Measurements from ENCODE around the gene ADAT3. TPM values are rescaled to one million over a fixed set of nuclear protein-coding genes. Genes with fewer than 3 reads are reported as not detected.

Gene ADAT3
- total RNA-seq, 3 donors from 2014 or later (not counting 1 experiment from before 2014, with no cell fraction given): 13.0 to 20.9 (median 13.1) TPM

DNA sequence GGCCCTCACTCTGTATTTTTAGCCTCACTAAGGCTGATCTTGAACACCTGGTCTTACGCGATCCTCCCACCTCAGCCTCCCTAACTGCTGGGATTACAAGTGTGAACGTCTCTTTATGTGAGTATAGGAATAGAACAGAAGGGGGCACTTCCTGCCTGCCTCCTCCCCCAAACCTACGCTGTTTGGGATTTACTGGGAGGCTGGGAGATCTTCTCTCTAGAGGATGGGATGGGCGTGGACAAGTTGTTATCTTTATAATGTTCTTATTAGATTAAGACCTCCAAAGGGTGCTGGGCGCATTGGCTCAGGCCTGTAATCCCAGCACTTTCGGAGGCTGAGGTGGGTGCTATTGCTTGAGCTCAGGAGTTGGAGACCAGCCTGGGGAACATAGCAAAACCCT lies 32.9 kb downstream of the ADAT3 start:
- Histone ChIP-seq H3K36me3 (ENCODE audit: control insufficient read depth, insufficient read depth, low read length) (no peaks in the 10 kb centered on the region), H3K4me1 (ENCODE audit: control insufficient read depth, insufficient read depth, low read length) (peaks cover 35% of the 10 kb centered on the region), H3K9me3 (ENCODE audit: control insufficient read depth, insufficient read depth, low read length) (no peaks in the 10 kb centered on the region), H3K27ac (ENCODE audit: low read length) (no peak overlapping the region), H3K27me3 (ENCODE audit: control insufficient read depth, insufficient read depth, low read length) (no peaks in the 10 kb centered on the region), H3K4me3 (ENCODE audit: low read length) (no peak overlapping the region)
- Mint-ChIP-seq H3K27me3 (ENCODE audit: low read depth in 2 of 2) (peaks cover 0 to 3% of the 10 kb centered on the region in 2 donors), H3K27ac (peak overlapping the region; percentile 16 to 63), H3K4me3 (peak overlapping the region; percentile 21), H3K4me1 (peaks cover 17 to 42% of the 10 kb centered on the region in 2 donors), H3K9me3 (no peaks in the 10 kb centered on the region), H3K36me3 (no peaks in the 10 kb centered on the region)
- ATAC-seq (no peak), DNase-seq (no peak)
- TF ChIP-seq, protein P1, sequence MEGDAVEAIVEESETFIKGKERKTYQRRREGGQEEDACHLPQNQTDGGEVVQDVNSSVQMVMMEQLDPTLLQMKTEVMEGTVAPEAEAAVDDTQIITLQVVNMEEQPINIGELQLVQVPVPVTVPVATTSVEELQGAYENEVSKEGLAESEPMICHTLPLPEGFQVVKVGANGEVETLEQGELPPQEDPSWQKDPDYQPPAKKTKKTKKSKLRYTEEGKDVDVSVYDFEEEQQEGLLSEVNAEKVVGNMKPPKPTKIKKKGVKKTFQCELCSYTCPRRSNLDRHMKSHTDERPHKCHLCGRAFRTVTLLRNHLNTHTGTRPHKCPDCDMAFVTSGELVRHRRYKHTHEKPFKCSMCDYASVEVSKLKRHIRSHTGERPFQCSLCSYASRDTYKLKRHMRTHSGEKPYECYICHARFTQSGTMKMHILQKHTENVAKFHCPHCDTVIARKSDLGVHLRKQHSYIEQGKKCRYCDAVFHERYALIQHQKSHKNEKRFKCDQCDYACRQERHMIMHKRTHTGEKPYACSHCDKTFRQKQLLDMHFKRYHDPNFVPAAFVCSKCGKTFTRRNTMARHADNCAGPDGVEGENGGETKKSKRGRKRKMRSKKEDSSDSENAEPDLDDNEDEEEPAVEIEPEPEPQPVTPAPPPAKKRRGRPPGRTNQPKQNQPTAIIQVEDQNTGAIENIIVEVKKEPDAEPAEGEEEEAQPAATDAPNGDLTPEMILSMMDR (IDR thresholded peaks at IDR 0.05): no peak
- intact Hi-C loops (cut with micrococcal nuclease): no loop called here
- 100% methylated on average over 3 of the region's 7 CpGs for WGBS (ENCODE audit: insufficient coverage)

DNA sequence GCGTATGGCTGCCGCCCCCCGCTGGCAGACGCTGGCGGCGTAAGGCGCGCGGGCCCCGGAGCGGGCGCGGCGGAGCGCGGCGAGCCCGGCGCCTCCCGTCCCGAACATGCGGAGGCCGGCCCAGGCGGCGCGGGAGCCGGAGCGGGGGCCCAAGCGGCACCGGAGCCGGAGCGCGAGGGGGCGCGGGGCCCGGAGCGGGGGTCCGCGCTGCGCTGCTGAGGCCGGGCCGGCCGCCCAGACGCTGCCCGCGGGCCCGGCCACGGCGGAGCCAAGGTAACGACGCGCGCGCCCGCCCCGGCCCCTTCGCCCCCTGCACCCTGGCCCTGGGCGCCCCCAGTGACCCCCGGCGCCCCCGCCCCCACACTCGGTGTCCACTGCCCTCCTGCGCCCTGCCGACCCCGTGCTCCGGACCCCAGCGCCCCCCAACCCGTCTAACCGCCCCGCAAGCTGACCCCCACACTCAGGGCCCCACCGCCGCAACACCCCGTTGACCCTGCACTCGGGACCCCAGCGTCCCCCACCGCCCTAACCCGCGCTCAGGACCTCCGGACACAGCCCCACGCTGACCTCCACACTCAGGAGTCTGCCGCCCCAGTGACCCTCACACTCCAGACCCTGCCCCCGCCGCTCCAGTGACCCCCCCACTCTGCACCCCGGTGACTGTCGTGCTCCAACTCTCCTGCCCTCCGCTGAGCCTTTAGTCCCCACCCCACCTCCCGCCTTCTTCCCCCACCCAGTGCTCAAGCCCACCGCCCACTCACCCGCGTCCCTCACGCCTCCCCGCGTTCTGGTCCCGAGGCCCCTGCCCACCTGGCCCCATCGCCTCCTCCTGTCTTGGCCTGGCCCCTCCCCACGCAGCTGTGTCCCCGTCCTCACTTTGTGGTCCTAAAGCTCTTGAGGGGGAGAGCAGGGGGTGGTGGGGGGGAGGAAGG lies 36.2 kb downstream of the ADAT3 start, which contains the start of gene CSNK1G2:
Gene CSNK1G2 (plus strand): TSS at position 27 of the 932 bp plus-strand sequence. CDS start 28,601 bp downstream, outside the sequence.
- H3K4me1 ChIP-seq (ENCODE audit: control insufficient read depth, insufficient read depth, low read length): peaks cover 51% of the 10 kb centered on the region
- WGBS (ENCODE audit: insufficient coverage): under 1% methylated on average over 93 of the region's 97 CpGs

DNA sequence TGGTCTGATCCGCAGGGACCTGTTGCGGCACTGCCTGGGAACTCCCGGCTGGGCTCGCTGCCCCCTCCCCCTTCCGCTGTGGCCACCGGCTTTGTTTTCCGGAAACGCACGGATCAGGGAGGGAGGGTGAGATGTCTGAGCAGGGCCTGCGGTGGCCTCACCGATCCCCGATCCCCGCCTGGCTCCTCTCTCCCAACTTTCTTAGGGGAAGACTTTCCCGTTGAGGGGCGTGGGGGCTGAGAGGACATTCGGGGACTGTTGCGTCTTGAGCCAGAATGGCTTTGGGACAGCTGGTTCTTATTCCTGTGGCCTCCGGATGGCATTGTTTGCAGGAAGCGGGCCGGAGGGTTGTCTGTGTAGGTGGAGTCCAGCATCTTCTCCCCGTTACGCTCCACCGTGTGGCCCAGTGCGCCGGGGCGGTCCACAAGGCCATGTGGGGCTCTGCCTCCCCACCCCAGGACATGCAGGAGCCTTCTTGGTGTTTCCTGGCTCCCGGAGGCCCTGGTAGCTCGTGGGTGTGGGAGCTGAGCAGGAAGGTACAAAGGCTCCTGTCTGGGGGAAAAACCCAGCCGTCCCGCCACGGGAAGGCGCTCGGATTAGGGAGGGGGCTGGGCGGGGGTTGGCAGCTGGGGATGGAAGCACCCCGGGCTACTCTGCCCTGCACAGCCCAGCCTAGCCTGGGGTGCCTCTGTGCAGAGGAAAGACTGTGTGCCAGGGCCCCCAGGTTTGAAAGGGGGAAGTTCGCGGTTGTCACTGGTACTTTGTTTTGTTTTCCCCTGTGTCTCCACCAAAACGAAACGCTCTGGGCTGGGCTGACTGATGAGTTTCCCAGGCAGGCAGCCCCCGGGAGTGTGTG lies 37.1 kb downstream of the ADAT3 start:
- peaks cover 52% of the 10 kb centered on the region for H3K4me1 ChIP-seq (ENCODE audit: control insufficient read depth, insufficient read depth, low read length)

More for the DNA sequence above, 36.2 kb downstream of the ADAT3 start, which contains the start of gene CSNK1G2:
- TF ChIP-seq, protein P1 (IDR thresholded peaks at IDR 0.05): no peak
- Mint-ChIP-seq H3K27ac (peak within 1 kb of the TSS; percentile 96 to 98), H3K27me3 (ENCODE audit: low read depth in 2 of 2) (no peaks in the 10 kb centered on the region), H3K4me1 (peaks cover 16 to 41% of the 10 kb centered on the region in 2 donors), H3K4me3 (peak within 1 kb of the TSS; percentile 94), H3K36me3 (no peaks in the 10 kb centered on the region), H3K9me3 (no peaks in the 10 kb centered on the region)
- ATAC-seq (peak in 2 of 3 donors; percentile 0 to 1), DNase-seq (no peak)
- H3K4me3 ChIP-seq (ENCODE audit: low read length): peak within 1 kb of the TSS; percentile 78
- H3K9me3 ChIP-seq (ENCODE audit: control insufficient read depth, insufficient read depth, low read length): no peaks in the 10 kb centered on the region
- intact Hi-C loops (cut with micrococcal nuclease): no loop called here
- H3K36me3 ChIP-seq (ENCODE audit: control insufficient read depth, insufficient read depth, low read length): no peaks in the 10 kb centered on the region
- peak within 1 kb of the TSS; percentile 99 for H3K27ac ChIP-seq (ENCODE audit: low read length)
- H3K27me3 ChIP-seq (ENCODE audit: control insufficient read depth, insufficient read depth, low read length): no peaks in the 10 kb centered on the region

More for the DNA sequence above, 37.1 kb downstream of the ADAT3 start:
- Mint-ChIP-seq H3K27ac (peak overlapping the region; percentile 94 to 96), H3K27me3 (ENCODE audit: low read depth in 2 of 2) (no peaks in the 10 kb centered on the region), H3K4me1 (peaks cover 16 to 39% of the 10 kb centered on the region in 2 donors), H3K4me3 (peak overlapping the region; percentile 94), H3K36me3 (no peaks in the 10 kb centered on the region), H3K9me3 (no peaks in the 10 kb centered on the region)
- ATAC-seq (peak; percentile 43 to 66 (median 57)), DNase-seq (peak; percentile 78 to 92)
- Histone ChIP-seq H3K9me3 (ENCODE audit: control insufficient read depth, insufficient read depth, low read length) (no peaks in the 10 kb centered on the region), H3K27ac (ENCODE audit: low read length) (peak overlapping the region; percentile 99), H3K36me3 (ENCODE audit: control insufficient read depth, insufficient read depth, low read length) (peaks cover 3% of the 10 kb centered on the region), H3K4me3 (ENCODE audit: low read length) (peak overlapping the region; percentile 78), H3K27me3 (ENCODE audit: control insufficient read depth, insufficient read depth, low read length) (no peaks in the 10 kb centered on the region)
- 0% methylated on average over 39 of the region's 40 CpGs for WGBS (ENCODE audit: insufficient coverage)
- intact Hi-C loops (cut with micrococcal nuclease): no loop called here
- TF ChIP-seq, protein P1 (IDR thresholded peaks at IDR 0.05): no peak
